GM21723 (cell line): ENCODE results near the gene STAT4.

Experiments
- ATAC-seq: cut with Tn5 transposase; IDR thresholded peaks from one replicate; pipeline ENCODE4 v1.9.1; 2021; ENCODE audit warnings: mild to moderate bottlenecking, moderate library complexity; ENCODE audit not compliant: unreplicated experiment

STAT4 gene

GRCh38 chr2:191086706-191087105 lies 64.1 kb downstream of the STAT4 start:
- no peak for ATAC-seq

- ATAC-seq = no peak
Measured at GRCh38 chr2:191083540-191083939, 67.3 kb downstream of the STAT4 start.

GRCh38 chr2:191082321-191082720 lies 68.5 kb downstream of the STAT4 start:
- no peak for ATAC-seq

- no peak for ATAC-seq
Measured at GRCh38 chr2:191081411-191082155, 69.2 kb downstream of the STAT4 start.

- no peak for ATAC-seq
Measured at GRCh38 chr2:191078165-191078867, 72.5 kb downstream of the STAT4 start.

- ATAC-seq = no peak
Measured at GRCh38 chr2:191070276-191070675, 80.5 kb downstream of the STAT4 start.

GRCh38 chr2:191069606-191070005 lies 81.2 kb downstream of the STAT4 start:
- ATAC-seq = no peak

- no peak for ATAC-seq
Measured at GRCh38 chr2:191066919-191067233, 83.9 kb downstream of the STAT4 start.

GRCh38 chr2:191066197-191066918 lies 84.4 kb downstream of the STAT4 start:
- no peak for ATAC-seq

GRCh38 chr2:191065785-191066184 lies 85.0 kb downstream of the STAT4 start:
- no peak for ATAC-seq

GRCh38 chr2:191064590-191064989 lies 86.2 kb downstream of the STAT4 start:
- ATAC-seq = no peak

- no peak for ATAC-seq
Measured at GRCh38 chr2:191063584-191063983, 87.2 kb downstream of the STAT4 start.

GRCh38 chr2:191061381-191061980 lies 89.3 kb downstream of the STAT4 start:
- ATAC-seq = no peak

- no peak for ATAC-seq
Measured at GRCh38 chr2:191059308-191059707, 91.5 kb downstream of the STAT4 start.

- ATAC-seq = no peak
Measured at GRCh38 chr2:191056228-191056627, 94.6 kb downstream of the STAT4 start.

- no peak for ATAC-seq
Measured at GRCh38 chr2:191053256-191053655, 97.5 kb downstream of the STAT4 start.

- ATAC-seq = no peak
Measured at GRCh38 chr2:191051825-191052778, 98.7 kb downstream of the STAT4 start.

GRCh38 chr2:191051177-191051576 lies 99.6 kb downstream of the STAT4 start:
- no peak for ATAC-seq

- no peak for ATAC-seq
Measured at GRCh38 chr2:191050640-191050987, 100.2 kb downstream of the STAT4 start.
